ENCODE results near the gene KCNG2.

KCNG2 gene

DNA sequence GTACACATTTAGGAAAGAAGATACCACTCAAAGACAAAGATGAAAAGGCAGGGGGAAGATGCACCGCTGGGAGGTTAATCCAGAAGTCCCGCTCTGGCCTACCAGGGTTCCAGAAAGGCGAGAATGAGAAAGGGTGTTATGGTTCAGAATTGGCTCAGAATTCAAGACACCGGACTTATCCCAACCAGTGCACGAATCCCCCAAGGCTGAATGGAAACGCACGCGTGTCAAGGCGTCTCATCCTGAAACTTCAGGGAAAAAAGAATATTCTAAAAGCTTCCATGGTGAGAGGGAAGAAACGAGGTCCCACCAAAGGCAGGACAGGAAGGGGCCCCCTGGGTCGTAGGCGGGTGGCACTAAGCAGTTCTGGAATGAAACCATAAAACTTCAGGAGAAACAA lies 81.8 kb downstream of the KCNG2 start:
- H3K4me1 ChIP-seq (ENCODE audit: control insufficient read depth, insufficient read depth, low read length, unreplicated experiment), result no peaks in the 10 kb centered on the region
- H3K27me3 ChIP-seq (ENCODE audit: insufficient read depth, low read length), result peaks cover 11% of the 10 kb centered on the region; the same call in 1 of the 2 replicates
- no peak overlapping the region for H2AFZ ChIP-seq (ENCODE audit: low read length, unreplicated experiment)
- no peaks in the 10 kb centered on the region for H3K36me3 ChIP-seq (ENCODE audit: insufficient read depth, low read length)
- no peak overlapping the region for H3K4me3 ChIP-seq (ENCODE audit: low read depth, low read length)
- H3K79me2 ChIP-seq (ENCODE audit: control insufficient read depth, insufficient read depth, low read length, unreplicated experiment), result no peaks in the 10 kb centered on the region
- no peak overlapping the region for H3K27ac ChIP-seq (ENCODE audit: low read depth, low read length)

- H3K36me3 ChIP-seq (ENCODE audit: insufficient read depth, low read length), result no peaks in the 10 kb centered on the region
- no peaks in the 10 kb centered on the region for H3K4me1 ChIP-seq (ENCODE audit: control insufficient read depth, insufficient read depth, low read length, unreplicated experiment)
- H3K27me3 ChIP-seq (ENCODE audit: insufficient read depth, low read length), result 0 out of 2 replicates have a peak, but pooled peaks cover 7% of the 10 kb centered on the region
- H2AFZ ChIP-seq (ENCODE audit: low read length, unreplicated experiment), result no peak overlapping the region
- no peak overlapping the region for H3K27ac ChIP-seq (ENCODE audit: low read depth, low read length)
- H3K4me3 ChIP-seq (ENCODE audit: low read depth, low read length), result no peak overlapping the region
- H3K79me2 ChIP-seq (ENCODE audit: control insufficient read depth, insufficient read depth, low read length, unreplicated experiment), result no peaks in the 10 kb centered on the region
Observed at GRCh38 chr18:79881695-79882094, 84.0 kb downstream of the KCNG2 start.

DNA sequence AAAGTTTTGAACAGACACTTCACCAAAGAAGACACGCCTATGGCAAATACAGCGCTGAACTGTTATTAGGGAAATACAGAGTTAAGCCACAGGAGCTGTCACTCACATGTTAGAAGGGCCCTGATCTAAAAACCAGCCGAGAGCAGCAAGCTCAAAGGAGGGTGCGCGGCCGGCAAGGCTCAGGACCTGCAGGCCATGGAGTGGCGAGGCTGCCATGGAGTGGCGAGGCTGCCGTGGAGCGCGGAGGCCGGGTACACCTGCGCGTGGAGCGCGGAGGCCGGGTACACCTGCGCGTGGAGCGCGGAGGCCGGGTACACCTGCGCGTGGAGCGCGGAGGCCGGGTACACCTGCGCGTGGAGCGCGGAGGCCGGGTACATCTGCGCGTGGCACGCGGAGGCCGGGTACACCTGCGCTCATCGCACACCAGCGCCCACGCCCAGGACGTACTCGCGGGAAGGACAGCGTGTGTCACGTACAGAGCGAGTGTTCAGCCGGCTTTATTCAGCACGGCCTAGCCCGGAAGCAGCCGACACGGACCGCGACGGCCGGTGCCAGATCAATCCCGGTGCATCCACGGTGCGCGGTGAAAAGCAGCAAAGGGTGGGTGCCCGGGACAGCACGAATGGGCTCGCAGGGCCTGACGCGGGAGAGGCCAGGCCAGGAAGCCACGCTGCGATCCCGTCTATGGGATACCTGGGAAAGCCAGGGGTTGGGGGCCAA lies 84.9 kb downstream of the KCNG2 start:
- Histone ChIP-seq H3K27me3 (ENCODE audit: insufficient read depth, low read length) (no peaks in the 10 kb centered on the region), H3K36me3 (ENCODE audit: insufficient read depth, low read length) (no peaks in the 10 kb centered on the region), H3K4me3 (ENCODE audit: low read depth, low read length) (no peak overlapping the region), H3K27ac (ENCODE audit: low read depth, low read length) (no peak overlapping the region), H2AFZ (ENCODE audit: low read length, unreplicated experiment) (no peak overlapping the region), H3K79me2 (ENCODE audit: control insufficient read depth, insufficient read depth, low read length, unreplicated experiment) (no peaks in the 10 kb centered on the region), H3K4me1 (ENCODE audit: control insufficient read depth, insufficient read depth, low read length, unreplicated experiment) (no peaks in the 10 kb centered on the region)

GRCh38 chr18:79883461-79884293 lies 85.9 kb downstream of the KCNG2 start:
- H2AFZ ChIP-seq (ENCODE audit: low read length, unreplicated experiment), result no peak overlapping the region
- no peaks in the 10 kb centered on the region for H3K79me2 ChIP-seq (ENCODE audit: control insufficient read depth, insufficient read depth, low read length, unreplicated experiment)
- H3K27me3 ChIP-seq (ENCODE audit: insufficient read depth, low read length), result no peaks in the 10 kb centered on the region
- no peaks in the 10 kb centered on the region for H3K36me3 ChIP-seq (ENCODE audit: insufficient read depth, low read length)
- H3K4me1 ChIP-seq (ENCODE audit: control insufficient read depth, insufficient read depth, low read length, unreplicated experiment), result no peaks in the 10 kb centered on the region
- H3K4me3 ChIP-seq (ENCODE audit: low read depth, low read length), result no peak overlapping the region
- H3K27ac ChIP-seq (ENCODE audit: low read depth, low read length), result no peak overlapping the region

GRCh38 chr18:79884294-79884962 lies 86.7 kb downstream of the KCNG2 start:
- no peaks in the 10 kb centered on the region for H3K4me1 ChIP-seq (ENCODE audit: control insufficient read depth, insufficient read depth, low read length, unreplicated experiment)
- no peak overlapping the region for H3K4me3 ChIP-seq (ENCODE audit: low read depth, low read length)
- no peaks in the 10 kb centered on the region for H3K36me3 ChIP-seq (ENCODE audit: insufficient read depth, low read length)
- H3K79me2 ChIP-seq (ENCODE audit: control insufficient read depth, insufficient read depth, low read length, unreplicated experiment), result no peaks in the 10 kb centered on the region
- no peak overlapping the region for H2AFZ ChIP-seq (ENCODE audit: low read length, unreplicated experiment)
- H3K27me3 ChIP-seq (ENCODE audit: insufficient read depth, low read length), result no peaks in the 10 kb centered on the region
- no peak overlapping the region for H3K27ac ChIP-seq (ENCODE audit: low read depth, low read length)

GRCh38 chr18:79884963-79885728 lies 87.4 kb downstream of the KCNG2 start:
- no peak overlapping the region for H3K27ac ChIP-seq (ENCODE audit: low read depth, low read length)
- no peaks in the 10 kb centered on the region for H3K79me2 ChIP-seq (ENCODE audit: control insufficient read depth, insufficient read depth, low read length, unreplicated experiment)
- no peaks in the 10 kb centered on the region for H3K4me1 ChIP-seq (ENCODE audit: control insufficient read depth, insufficient read depth, low read length, unreplicated experiment)
- no peaks in the 10 kb centered on the region for H3K27me3 ChIP-seq (ENCODE audit: insufficient read depth, low read length)
- no peak overlapping the region for H3K4me3 ChIP-seq (ENCODE audit: low read depth, low read length)
- no peaks in the 10 kb centered on the region for H3K36me3 ChIP-seq (ENCODE audit: insufficient read depth, low read length)
- H2AFZ ChIP-seq (ENCODE audit: low read length, unreplicated experiment), result no peak overlapping the region

GRCh38 chr18:79887181-79888000 lies 89.7 kb downstream of the KCNG2 start:
- H3K27ac ChIP-seq (ENCODE audit: low read depth, low read length), result no peak overlapping the region
- no peak overlapping the region for H3K4me3 ChIP-seq (ENCODE audit: low read depth, low read length)
- H3K4me1 ChIP-seq (ENCODE audit: control insufficient read depth, insufficient read depth, low read length, unreplicated experiment), result no peaks in the 10 kb centered on the region
- no peak overlapping the region for H2AFZ ChIP-seq (ENCODE audit: low read length, unreplicated experiment)
- no peaks in the 10 kb centered on the region for H3K36me3 ChIP-seq (ENCODE audit: insufficient read depth, low read length)
- H3K79me2 ChIP-seq (ENCODE audit: control insufficient read depth, insufficient read depth, low read length, unreplicated experiment), result no peaks in the 10 kb centered on the region
- no peaks in the 10 kb centered on the region for H3K27me3 ChIP-seq (ENCODE audit: insufficient read depth, low read length)

GRCh38 chr18:79888016-79888415 lies 90.3 kb downstream of the KCNG2 start:
- Histone ChIP-seq H3K27me3 (ENCODE audit: insufficient read depth, low read length) (no peaks in the 10 kb centered on the region), H3K4me3 (ENCODE audit: low read depth, low read length) (no peak overlapping the region), H3K79me2 (ENCODE audit: control insufficient read depth, insufficient read depth, low read length, unreplicated experiment) (no peaks in the 10 kb centered on the region), H3K36me3 (ENCODE audit: insufficient read depth, low read length) (no peaks in the 10 kb centered on the region), H3K4me1 (ENCODE audit: control insufficient read depth, insufficient read depth, low read length, unreplicated experiment) (no peaks in the 10 kb centered on the region), H2AFZ (ENCODE audit: low read length, unreplicated experiment) (no peak overlapping the region), H3K27ac (ENCODE audit: low read depth, low read length) (no peak overlapping the region)

GRCh38 chr18:79889569-79889968 lies 91.8 kb downstream of the KCNG2 start:
- Histone ChIP-seq H3K27me3 (ENCODE audit: insufficient read depth, low read length) (no peaks in the 10 kb centered on the region), H3K4me1 (ENCODE audit: control insufficient read depth, insufficient read depth, low read length, unreplicated experiment) (no peaks in the 10 kb centered on the region), H3K36me3 (ENCODE audit: insufficient read depth, low read length) (no peaks in the 10 kb centered on the region), H3K27ac (ENCODE audit: low read depth, low read length) (no peak overlapping the region), H3K79me2 (ENCODE audit: control insufficient read depth, insufficient read depth, low read length, unreplicated experiment) (no peaks in the 10 kb centered on the region), H2AFZ (ENCODE audit: low read length, unreplicated experiment) (no peak overlapping the region), H3K4me3 (ENCODE audit: low read depth, low read length) (no peak overlapping the region)

Measured in ACC112 (cell line).